Lung (tissue), 12 donors: ENCODE results near the gene ADAMTS20. TPM values are rescaled to one million over a fixed set of nuclear protein-coding genes. Genes with fewer than 3 reads are reported as not detected.

Experiments
- ATAC-seq: fragments of 200-7000 bp; cut with Tn5 transposase; one replicate; pipeline ENCODE4 v1.9.1; 2020; ENCODE audit warnings: moderate number of reproducible peaks; ENCODE audit not compliant: insufficient read depth, low FRiP score
- DNase-seq, 3 donors: peaks; one replicate each; pipeline ENCODE4 v3.0.0-alpha.2; 2013 to 2017
- H3K27ac ChIP-seq, 2 donors: one replicate each; pipeline ENCODE4 v1.5.1; 2013; ENCODE audit warnings: mild to moderate bottlenecking in 2 of 2, moderate library complexity in 2 of 2, control low read depth in 1 of 2, inconsistent platforms in 1 of 2, low read depth in 1 of 2, low read length in 1 of 2
- H3K27me3 ChIP-seq, 3 donors: one replicate each; pipeline ENCODE4 v1.5.1; 2013; ENCODE audit warnings: low read length in 2 of 3; ENCODE audit not compliant: control insufficient read depth in 3 of 3, insufficient read depth in 3 of 3
- H3K36me3 ChIP-seq, 4 donors: one replicate each; pipeline ENCODE4 v1.5.1; 2013; ENCODE audit warnings: low read length in 4 of 4, mild to moderate bottlenecking in 1 of 4, moderate library complexity in 1 of 4; ENCODE audit not compliant: control insufficient read depth in 4 of 4, insufficient read depth in 4 of 4
- H3K4me1 ChIP-seq, 5 donors: one replicate each; pipeline ENCODE4 v1.5.1; 2013; ENCODE audit warnings: low read length in 5 of 5, mild to moderate bottlenecking in 2 of 5, moderate library complexity in 1 of 5; ENCODE audit not compliant: control insufficient read depth in 5 of 5, insufficient read depth in 5 of 5
- H3K4me3 ChIP-seq: one replicate; pipeline ENCODE4 v1.5.1; 2013; ENCODE audit warnings: mild to moderate bottlenecking, control low read depth, moderate library complexity
- H3K9ac ChIP-seq, 2 donors: one replicate each; pipeline ENCODE4 v1.5.1; 2013; ENCODE audit warnings: low read length in 2 of 2, control low read depth in 1 of 2; ENCODE audit not compliant: insufficient read depth in 1 of 2
- H3K9me3 ChIP-seq, 4 donors: one replicate each; pipeline ENCODE4 v1.5.1; 2013; ENCODE audit warnings: low read length in 3 of 4, mild to moderate bottlenecking in 1 of 4, moderate library complexity in 1 of 4; ENCODE audit not compliant: control insufficient read depth in 4 of 4, insufficient read depth in 3 of 4
- CTCF ChIP-seq: IDR thresholded peaks from 2 replicates; pipeline ENCODE4 v1.5.1; 2012; ENCODE audit warnings: mild to moderate bottlenecking; ENCODE audit errors: control extremely low read depth, extremely low read depth
- WGBS, 2 donors: extraction: QIAGEN DNeasy Blood & Tissue Kit; methylation state at CpG; one replicate each; pipeline ENCODE4 v1.1.7; 2013; 5-methylcytosine and 5-hydroxymethylcytosine counted together
- polyA plus RNA-seq, 2 donors: library from polyadenylated mRNA; stranded (reverse); fragments of 200-250 nt; gene quantifications; one replicate each; pipeline ENCODE4 v1.2.1, GENCODE V29; 2013
- total RNA-seq, 2 donors: library from RNA; depleted of rRNA in 1 of 2; stranded (reverse); fragments of >200 nt in 1 of 2; gene quantifications; one replicate each; pipeline ENCODE4 v1.2.1, GENCODE V29; 2014 to 2021
- donor health status: control.
- donor health status: control.
- donor health status: Bipolar disorder and iron deficiency.
- donor health status: healthy.
- donor health status: DM: yes; HTN: yes; CAD: no.

ADAMTS20 gene
- total and polyA plus RNA-seq, 4 donors, result not detected

- no peaks in the 10 kb centered on the region for H3K4me1 ChIP-seq
- peaks cover 0 to 3% (median 0%) of the 10 kb centered on the region in 4 donors for H3K9me3 ChIP-seq
- no peak for ATAC-seq
- no peak for TF ChIP-seq CTCF
- H3K36me3 ChIP-seq, result no peaks in the 10 kb centered on the region
- 48 to 52% methylated on average over 1 of the region's 1 CpG for WGBS, 2 donors
- H3K9ac ChIP-seq, result no peak overlapping the region
- H3K4me3 ChIP-seq, result no peak overlapping the region
- H3K27me3 ChIP-seq, result no peaks in the 10 kb centered on the region
- no peak for DNase-seq
- no peak overlapping the region for H3K27ac ChIP-seq
Measured at GRCh38 chr12:43590307-43590706, 38.3 kb upstream of the ADAMTS20 start.

GRCh38 chr12:43586646-43587245 lies 34.7 kb upstream of the ADAMTS20 start:
- DNase-seq (no peak), ATAC-seq (no peak)
- 84 to 89% methylated on average over 7 of the region's 7 CpGs for WGBS, 2 donors
- Histone ChIP-seq H3K27me3 (no peaks in the 10 kb centered on the region), H3K4me3 (no peak overlapping the region), H3K4me1 (no peaks in the 10 kb centered on the region), H3K27ac (no peak overlapping the region), H3K9ac (no peak overlapping the region), H3K36me3 (no peaks in the 10 kb centered on the region), H3K9me3 (peaks cover 0 to 3% (median 0%) of the 10 kb centered on the region in 4 donors)
- no peak for TF ChIP-seq CTCF

- no peak for DNase-seq
- WGBS, 2 donors, result 79 to 81% methylated on average over 2 of the region's 2 CpGs
- no peak for ATAC-seq
- Histone ChIP-seq H3K4me3 (no peak overlapping the region), H3K27ac (no peak overlapping the region), H3K4me1 (no peaks in the 10 kb centered on the region), H3K27me3 (no peaks in the 10 kb centered on the region), H3K36me3 (no peaks in the 10 kb centered on the region), H3K9ac (no peak overlapping the region), H3K9me3 (peaks cover 0 to 3% (median 0%) of the 10 kb centered on the region in 4 donors)
- TF ChIP-seq CTCF, result no peak
Measured at GRCh38 chr12:43585676-43586075, 33.7 kb upstream of the ADAMTS20 start.

- 77 to 84% methylated on average over 5 of the region's 5 CpGs for WGBS, 2 donors
- Histone ChIP-seq H3K36me3 (no peaks in the 10 kb centered on the region), H3K9me3 (no peaks in the 10 kb centered on the region), H3K27ac (no peak overlapping the region), H3K4me3 (no peak overlapping the region), H3K27me3 (no peaks in the 10 kb centered on the region), H3K9ac (no peak overlapping the region), H3K4me1 (peaks cover 0 to 21% (median 0%) of the 10 kb centered on the region in 5 donors)
- ATAC-seq, result no peak
- no peak for DNase-seq
- TF ChIP-seq CTCF, result no peak
Measured at GRCh38 chr12:43580601-43581000, 28.6 kb upstream of the ADAMTS20 start.
